Transverse colon (tissue), 3 donors: ENCODE measurements around the gene TUBD1.

Source experiments
- POLR2A ChIP-seq: fragments of 450-650 bp; IDR thresholded peaks from one replicate; pipeline ENCODE4 v1.6.1; 2016; ENCODE audit warnings: antibody characterized with exemption, mild to moderate bottlenecking, moderate library complexity
- TF ChIP-seq, protein P1 (sequence below), 5 experiments: fragments of 200-600 bp in 3 of 5; fragments of 450-650 bp in 2 of 5; sonication (generic) in 3 of 5; IDR thresholded peaks; 1 replicate in 2 of 5; 2 replicates in 3 of 5; pipeline ENCODE4 v1.5.1; 2016 to 2017; ENCODE audit warnings: antibody characterized with exemption in 5 of 5, inconsistent platforms in 3 of 5, mild to moderate bottlenecking in 2 of 5, moderate library complexity in 1 of 5

- no peak for TF ChIP-seq POLR2A
- TF ChIP-seq, protein P1, sequence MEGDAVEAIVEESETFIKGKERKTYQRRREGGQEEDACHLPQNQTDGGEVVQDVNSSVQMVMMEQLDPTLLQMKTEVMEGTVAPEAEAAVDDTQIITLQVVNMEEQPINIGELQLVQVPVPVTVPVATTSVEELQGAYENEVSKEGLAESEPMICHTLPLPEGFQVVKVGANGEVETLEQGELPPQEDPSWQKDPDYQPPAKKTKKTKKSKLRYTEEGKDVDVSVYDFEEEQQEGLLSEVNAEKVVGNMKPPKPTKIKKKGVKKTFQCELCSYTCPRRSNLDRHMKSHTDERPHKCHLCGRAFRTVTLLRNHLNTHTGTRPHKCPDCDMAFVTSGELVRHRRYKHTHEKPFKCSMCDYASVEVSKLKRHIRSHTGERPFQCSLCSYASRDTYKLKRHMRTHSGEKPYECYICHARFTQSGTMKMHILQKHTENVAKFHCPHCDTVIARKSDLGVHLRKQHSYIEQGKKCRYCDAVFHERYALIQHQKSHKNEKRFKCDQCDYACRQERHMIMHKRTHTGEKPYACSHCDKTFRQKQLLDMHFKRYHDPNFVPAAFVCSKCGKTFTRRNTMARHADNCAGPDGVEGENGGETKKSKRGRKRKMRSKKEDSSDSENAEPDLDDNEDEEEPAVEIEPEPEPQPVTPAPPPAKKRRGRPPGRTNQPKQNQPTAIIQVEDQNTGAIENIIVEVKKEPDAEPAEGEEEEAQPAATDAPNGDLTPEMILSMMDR (IDR thresholded peaks at IDR 0.05) = no peak
Observed at GRCh38 chr17:59878624-59879023, 14.1 kb downstream of the TUBD1 start.
